Urinary bladder (tissue), 4 donors: ENCODE results near the gene STAT6. TPM values are rescaled to one million over a fixed set of nuclear protein-coding genes. Genes with fewer than 3 reads are reported as not detected.

Experiments
- DNase-seq: peaks from one replicate; pipeline ENCODE4 v3.0.0-alpha.2; 2015; ENCODE audit errors: extremely low spot score
- H3K27ac ChIP-seq: one replicate; pipeline ENCODE4 v1.5.1; 2013; ENCODE audit warnings: low read depth, mild to moderate bottlenecking, moderate library complexity
- H3K36me3 ChIP-seq: one replicate; pipeline ENCODE4 v1.6.1; 2013; ENCODE audit warnings: mild to moderate bottlenecking, moderate library complexity; ENCODE audit not compliant: insufficient read depth
- H3K4me1 ChIP-seq: one replicate; pipeline ENCODE4 v1.6.1; 2013; ENCODE audit warnings: mild to moderate bottlenecking, moderate library complexity; ENCODE audit not compliant: insufficient read depth
- H3K4me3 ChIP-seq: one replicate; pipeline ENCODE4 v1.5.1; 2013; ENCODE audit warnings: low read depth, low read length
- WGBS: extraction: QIAGEN DNeasy Blood & Tissue Kit; methylation state at CpG from one replicate; pipeline ENCODE4 v1.1.7; 2013; 5-methylcytosine and 5-hydroxymethylcytosine counted together
- polyA plus RNA-seq: library from polyadenylated mRNA; stranded (reverse); fragments of 200-250 nt; gene quantifications from one replicate; pipeline ENCODE4 v1.2.3, GENCODE V29; 2013
- total RNA-seq: library from RNA; depleted of rRNA; stranded (reverse); fragments of >200 nt; gene quantifications from one replicate; pipeline ENCODE4 v1.2.3, GENCODE V29; 2014
- donor health status: healthy with polysubstance abuse.
- donor health status: healthy.

STAT6 gene
- total and polyA plus RNA-seq, 2 donors = 60.5 to 172 TPM

DNA sequence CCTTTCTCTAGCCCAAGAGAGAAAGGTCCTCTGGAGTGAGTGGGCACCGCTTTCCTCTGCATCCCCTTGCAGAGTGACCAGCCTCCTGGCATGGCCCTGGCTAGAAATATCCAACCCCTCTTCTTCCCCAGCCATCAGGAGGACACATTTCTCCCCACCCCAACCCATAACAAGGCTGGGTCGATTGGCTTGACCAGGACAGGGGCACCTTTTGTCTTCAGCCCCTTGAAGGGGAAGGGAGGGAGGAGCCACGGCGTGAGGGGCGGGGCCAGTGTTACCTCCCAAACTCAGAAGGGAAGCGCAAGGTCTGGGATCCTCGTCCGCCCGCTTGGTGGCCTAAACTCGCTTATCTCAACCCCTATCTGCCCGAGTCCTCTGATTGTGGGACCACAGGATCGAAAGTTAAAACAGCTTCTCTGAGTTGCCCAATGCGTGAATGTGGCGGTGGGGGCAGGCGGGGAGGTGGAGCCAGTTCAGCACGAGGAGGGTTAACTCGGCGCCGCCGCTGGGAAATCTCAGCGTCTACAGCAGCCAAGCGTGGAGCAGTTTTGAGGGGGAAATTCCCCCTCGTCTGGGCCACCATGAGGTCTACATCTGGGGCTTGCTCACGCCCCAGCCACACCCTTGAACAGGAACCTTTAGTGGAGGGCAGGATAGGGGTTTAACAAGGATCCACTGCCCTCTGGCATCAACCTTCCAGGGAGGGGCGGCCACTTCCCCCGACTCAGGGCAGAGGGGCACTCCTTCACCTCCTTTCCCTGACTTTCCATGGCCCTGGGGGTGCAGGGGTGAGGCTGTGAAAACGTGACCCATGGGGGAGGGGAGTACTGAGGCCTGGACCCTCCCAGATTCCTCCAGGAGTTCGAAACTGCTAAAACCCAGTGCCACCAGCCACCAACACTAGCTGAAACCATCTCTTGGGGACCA lies 795 bp downstream of the STAT6 start:
- H3K4me1 ChIP-seq = no peaks in the 10 kb centered on the region
- WGBS = 3% methylated on average over 28 of the region's 28 CpGs
- peak overlapping the region; percentile 59 for H3K4me3 ChIP-seq
- peak overlapping the region; percentile 99 for H3K27ac ChIP-seq
- peaks cover 2% of the 10 kb centered on the region for H3K36me3 ChIP-seq
- no peak for DNase-seq

- 52% methylated on average over 7 of the region's 7 CpGs for WGBS
- Histone ChIP-seq H3K4me3 (peak overlapping the region; percentile 59), H3K4me1 (no peaks in the 10 kb centered on the region), H3K36me3 (peaks cover 2% of the 10 kb centered on the region), H3K27ac (peak overlapping the region; percentile 99)
- no peak for DNase-seq
Observed at GRCh38 chr12:57109207-57110103, 1.7 kb downstream of the STAT6 start.

GRCh38 chr12:57107456-57108155 lies 3.6 kb downstream of the STAT6 start:
- Histone ChIP-seq H3K27ac (no peak overlapping the region), H3K4me1 (no peaks in the 10 kb centered on the region), H3K4me3 (no peak overlapping the region), H3K36me3 (peaks cover 2% of the 10 kb centered on the region)
- no peak for DNase-seq
- WGBS = 51% methylated on average over 7 of the region's 7 CpGs

- WGBS = 74% methylated on average over 9 of the region's 9 CpGs
- no peaks in the 10 kb centered on the region for H3K4me1 ChIP-seq
Observed at GRCh38 chr12:57106021-57106708, 5.0 kb downstream of the STAT6 start.

DNA sequence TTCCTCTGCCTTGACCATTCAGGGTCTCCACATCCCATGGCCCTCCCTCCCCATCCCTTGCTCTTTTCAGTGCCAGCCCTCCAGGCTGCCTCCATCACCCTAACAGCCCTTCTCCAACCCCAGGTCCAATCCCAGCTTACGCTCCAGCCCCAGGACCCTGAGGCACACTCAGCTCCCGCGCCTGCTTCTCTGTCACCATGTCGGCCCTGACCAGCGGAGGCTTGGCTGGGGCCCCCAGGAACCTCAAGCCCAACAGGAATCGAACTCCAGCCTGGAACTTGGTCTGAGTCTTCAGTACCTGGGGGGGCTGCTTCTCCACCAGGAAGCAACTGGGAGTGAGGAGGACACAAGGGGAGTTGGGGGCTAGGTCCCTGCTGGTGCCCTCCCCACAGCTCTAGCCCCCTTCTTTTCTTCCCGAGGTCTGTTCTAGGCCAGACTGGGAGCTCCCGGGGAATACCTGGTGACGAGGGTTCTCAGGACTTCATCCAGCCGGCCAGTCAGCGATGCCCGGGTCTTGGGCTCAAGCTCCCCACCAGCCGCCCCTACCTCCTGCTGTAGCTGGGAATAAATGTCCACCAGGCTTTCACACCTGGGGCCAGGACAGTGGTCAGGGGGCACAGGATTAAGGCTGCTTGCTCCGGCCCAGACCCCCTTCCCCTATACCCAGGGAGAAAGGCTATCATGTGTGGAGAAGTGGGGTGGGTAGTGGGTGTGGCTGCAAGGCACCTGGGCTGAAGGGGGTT lies 6.0 kb downstream of the STAT6 start:
- WGBS = 94% methylated on average over 14 of the region's 14 CpGs
- Histone ChIP-seq H3K4me1 (no peaks in the 10 kb centered on the region), H3K4me3 (no peak overlapping the region), H3K36me3 (peaks cover 2% of the 10 kb centered on the region), H3K27ac (no peak overlapping the region)
- DNase-seq = no peak

More at GRCh38 chr12:57106021-57106708, 5.0 kb downstream of the STAT6 start:
- DNase-seq = no peak
- no peak overlapping the region for H3K27ac ChIP-seq
- no peak overlapping the region for H3K4me3 ChIP-seq
- H3K36me3 ChIP-seq = peaks cover 2% of the 10 kb centered on the region

DNA sequence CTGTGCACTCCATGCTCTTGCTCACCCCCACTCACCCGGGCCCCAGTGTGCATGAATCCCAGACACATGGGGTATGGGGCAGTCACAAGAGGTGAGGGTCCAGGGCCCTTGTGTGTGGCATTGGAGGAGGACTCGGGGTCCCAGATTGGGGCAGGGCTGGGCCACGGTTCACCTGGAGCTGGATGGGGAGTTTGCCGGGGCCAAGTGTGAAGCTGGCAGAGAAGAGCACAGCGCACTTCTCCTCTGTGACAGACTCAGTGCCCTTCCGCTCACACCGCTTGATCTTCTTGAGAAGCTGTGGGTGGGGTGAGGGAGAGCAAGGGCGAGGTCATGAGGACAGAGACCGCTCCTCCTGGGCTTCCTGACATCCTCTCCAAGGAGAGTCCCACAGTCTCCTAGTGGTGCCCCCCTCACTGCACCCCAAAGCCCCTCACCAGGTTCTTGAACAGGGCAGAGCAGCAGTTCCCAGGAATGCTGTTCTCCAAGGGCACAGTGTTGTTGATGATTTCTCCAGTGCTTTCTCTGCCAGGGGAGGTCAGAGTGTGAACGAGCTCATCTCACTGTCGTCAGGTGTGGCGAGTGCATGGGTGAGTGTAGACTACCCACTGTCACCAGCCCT lies 6.8 kb downstream of the STAT6 start:
- H3K4me1 ChIP-seq = no peaks in the 10 kb centered on the region
- DNase-seq = no peak
- peaks cover 2% of the 10 kb centered on the region for H3K36me3 ChIP-seq
- no peak overlapping the region for H3K27ac ChIP-seq
- 95% methylated on average over 12 of the region's 12 CpGs for WGBS
- no peak overlapping the region for H3K4me3 ChIP-seq

DNA sequence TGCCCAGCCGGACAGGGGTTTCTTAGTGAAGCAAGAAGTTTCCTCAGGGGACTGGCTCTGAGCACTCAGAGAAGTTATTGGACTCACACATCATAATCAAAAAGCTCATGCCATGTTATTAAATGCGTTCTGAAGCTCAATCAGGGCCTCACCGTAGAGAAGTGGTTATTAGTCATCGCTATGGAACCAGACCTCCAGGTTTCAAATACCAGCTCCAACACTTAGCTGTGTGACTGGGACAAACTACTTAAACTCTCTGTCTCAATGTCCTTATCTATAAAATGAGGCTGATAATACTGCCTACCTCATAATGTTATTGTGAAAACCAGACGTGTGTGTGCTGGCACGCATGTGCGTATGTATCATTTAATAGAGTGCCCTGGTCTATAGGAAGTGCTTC lies 7.3 kb downstream of the STAT6 start:
- Histone ChIP-seq H3K27ac (no peak overlapping the region), H3K4me3 (no peak overlapping the region), H3K36me3 (peaks cover 2% of the 10 kb centered on the region), H3K4me1 (no peaks in the 10 kb centered on the region)
- no peak for DNase-seq
- WGBS = 86% methylated on average over 7 of the region's 7 CpGs

DNA sequence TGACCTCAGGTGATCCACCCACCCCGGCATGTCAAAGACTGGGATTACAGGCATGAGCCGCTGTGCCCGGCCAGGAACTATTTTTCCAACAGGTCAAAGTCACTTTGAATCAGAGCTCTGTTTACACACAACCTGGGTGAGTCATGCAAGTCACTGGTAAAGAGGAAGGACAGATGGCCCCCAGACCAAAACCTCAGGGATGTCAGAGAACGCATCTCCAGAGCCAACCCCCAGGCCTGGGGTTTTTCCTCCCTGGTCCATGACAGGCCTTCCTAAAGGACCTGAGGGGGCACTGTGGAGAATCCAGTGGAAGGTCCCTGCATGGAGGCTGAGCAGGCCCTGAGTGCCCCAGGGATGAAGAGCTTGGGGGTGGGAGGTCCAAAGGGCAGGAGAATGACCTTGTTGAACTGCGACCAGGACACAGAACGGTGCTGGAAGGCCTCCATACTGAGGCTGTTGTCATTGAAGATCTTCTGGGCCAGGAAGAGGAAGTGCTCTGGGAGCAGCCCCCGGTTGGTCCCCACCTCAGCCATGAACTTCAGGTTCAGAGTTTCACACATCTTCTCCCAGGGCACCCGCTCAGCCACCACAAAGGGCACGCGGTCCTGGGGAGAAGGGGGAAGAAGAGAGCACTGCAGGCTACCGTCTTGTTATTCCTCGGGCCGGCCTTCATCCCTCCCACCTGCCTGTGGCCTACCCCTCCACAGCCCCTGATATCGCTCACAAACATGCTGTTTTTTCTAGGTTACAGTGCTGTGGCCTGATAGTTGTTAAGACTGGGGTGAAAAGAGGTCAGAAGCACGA lies 9.1 kb downstream of the STAT6 start:
- Histone ChIP-seq H3K36me3 (peaks cover 2% of the 10 kb centered on the region), H3K27ac (no peak overlapping the region), H3K4me1 (no peaks in the 10 kb centered on the region), H3K4me3 (no peak overlapping the region)
- WGBS = 72% methylated on average over 15 of the region's 15 CpGs
- DNase-seq = no peak

- no peak for DNase-seq
- no peaks in the 10 kb centered on the region for H3K36me3 ChIP-seq
- 82% methylated on average over 12 of the region's 12 CpGs for WGBS
- H3K4me1 ChIP-seq = no peaks in the 10 kb centered on the region
- no peak overlapping the region for H3K27ac ChIP-seq
- H3K4me3 ChIP-seq = no peak overlapping the region
Observed at GRCh38 chr12:57099766-57100165, 11.4 kb downstream of the STAT6 start.

DNA sequence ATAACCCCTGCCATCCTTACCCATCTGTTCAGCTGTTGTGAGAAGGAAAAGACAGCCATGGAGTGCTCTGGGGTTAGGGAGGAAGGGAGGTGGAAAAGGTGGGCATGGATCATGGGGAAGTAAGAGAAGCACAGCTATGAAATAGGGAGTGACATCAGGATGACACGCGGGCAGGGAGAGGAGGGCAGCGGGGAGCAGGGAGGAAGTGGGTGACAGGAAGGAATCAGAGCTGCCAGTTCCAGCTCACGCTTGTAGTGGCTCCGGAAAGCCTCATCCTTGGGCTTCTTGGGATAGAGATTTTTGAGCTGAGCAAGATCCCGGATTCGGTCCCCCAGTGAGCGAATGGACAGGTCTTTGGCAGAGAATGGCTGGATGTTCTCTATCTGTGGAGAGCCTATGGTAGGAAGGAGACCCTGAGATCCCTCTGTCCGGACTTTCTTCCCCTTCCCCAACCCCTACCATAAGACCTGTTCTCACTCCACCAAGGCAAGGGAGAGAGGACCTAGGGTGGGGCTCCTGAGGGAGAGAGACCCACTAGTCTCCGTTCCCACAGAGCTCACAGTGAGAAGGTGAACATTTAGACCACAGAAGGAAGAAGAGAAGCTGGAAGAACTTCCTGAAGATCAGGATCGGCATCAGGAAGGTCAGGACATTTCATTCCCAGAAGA lies 12.0 kb downstream of the STAT6 start:
- H3K4me3 ChIP-seq = no peak overlapping the region
- H3K27ac ChIP-seq = no peak overlapping the region
- H3K4me1 ChIP-seq = no peaks in the 10 kb centered on the region
- 86% methylated on average over 11 of the region's 11 CpGs for WGBS
- DNase-seq = no peak
- no peaks in the 10 kb centered on the region for H3K36me3 ChIP-seq

GRCh38 chr12:57098546-57098945 lies 12.6 kb downstream of the STAT6 start:
- H3K4me1 ChIP-seq = no peaks in the 10 kb centered on the region
- 90% methylated on average over 1 of the region's 1 CpG for WGBS
- no peak for DNase-seq
- no peak overlapping the region for H3K27ac ChIP-seq
- no peak overlapping the region for H3K4me3 ChIP-seq
- H3K36me3 ChIP-seq = no peaks in the 10 kb centered on the region
